Activated CD8-positive, alpha-beta memory T cell treated with anti-CD3 and anti-CD28 coated beads for 1 hour (primary cell): ENCODE results near the gene RBFOX1.

Experiments used
- DNase-seq, 2 donors: peaks; one replicate each; pipeline ENCODE4 v3.0.0-alpha.2; 2020; ENCODE audit warnings: low read depth in 1 of 2; ENCODE audit errors: extremely low read depth in 1 of 2

Gene RBFOX1

DNA sequence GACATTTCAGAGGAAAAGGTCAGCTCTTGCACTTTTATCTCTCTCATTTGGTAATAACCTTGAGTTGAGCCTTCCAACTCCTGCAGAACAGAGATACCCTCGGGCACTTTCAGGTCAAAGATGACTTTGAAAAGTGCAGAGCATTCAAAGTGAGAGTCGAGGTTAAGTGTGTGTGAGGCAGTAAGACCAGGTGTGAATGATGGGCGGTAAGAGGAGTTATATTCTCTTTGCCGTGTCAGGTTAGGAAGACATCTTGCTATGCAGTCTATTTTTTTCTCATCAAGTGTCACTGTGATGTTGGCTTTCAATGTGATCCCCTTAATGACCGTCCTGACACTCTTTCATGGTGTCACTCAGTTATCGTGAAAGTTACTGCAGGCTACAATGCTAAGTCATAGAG lies 248.5 kb downstream of the RBFOX1 start:
- no peak for DNase-seq

DNA sequence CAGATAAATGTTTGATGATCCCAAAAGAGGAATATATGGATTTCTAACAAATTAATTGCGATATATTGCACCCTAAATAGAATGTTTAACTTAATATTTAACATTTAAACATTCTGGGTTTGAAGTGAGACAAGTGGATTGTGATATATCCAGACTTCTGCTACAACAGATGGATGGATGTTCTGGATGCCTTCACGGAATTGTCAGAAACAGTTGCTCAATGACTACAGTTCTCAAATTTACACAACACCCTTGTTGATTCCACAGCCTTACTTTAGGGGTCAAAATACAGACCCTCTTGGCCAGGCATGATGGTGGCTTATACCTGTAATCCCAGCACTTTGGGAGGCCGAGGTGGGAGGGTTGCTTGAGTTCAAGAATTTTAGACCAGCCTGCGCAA lies 250.8 kb downstream of the RBFOX1 start:
- DNase-seq = no peak

DNA sequence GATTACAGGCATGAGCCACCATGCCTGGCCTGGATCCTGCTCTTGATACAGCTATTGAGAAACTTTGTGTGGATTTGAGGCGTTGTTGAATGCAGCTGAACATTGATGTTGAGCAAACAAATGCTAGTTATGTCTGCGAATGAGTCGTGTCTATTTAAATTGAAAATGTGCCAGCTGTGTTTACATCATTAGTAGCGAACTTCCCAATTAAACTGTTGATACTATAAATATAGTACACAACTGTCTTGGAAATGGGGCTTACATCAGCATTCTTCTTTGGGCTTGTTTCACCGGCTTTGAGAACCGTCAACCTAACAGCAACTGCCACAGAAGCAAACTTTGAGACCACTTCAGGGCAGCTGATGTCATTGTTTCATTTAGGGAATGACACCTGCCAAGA lies 251.9 kb downstream of the RBFOX1 start:
- no peak for DNase-seq

DNA sequence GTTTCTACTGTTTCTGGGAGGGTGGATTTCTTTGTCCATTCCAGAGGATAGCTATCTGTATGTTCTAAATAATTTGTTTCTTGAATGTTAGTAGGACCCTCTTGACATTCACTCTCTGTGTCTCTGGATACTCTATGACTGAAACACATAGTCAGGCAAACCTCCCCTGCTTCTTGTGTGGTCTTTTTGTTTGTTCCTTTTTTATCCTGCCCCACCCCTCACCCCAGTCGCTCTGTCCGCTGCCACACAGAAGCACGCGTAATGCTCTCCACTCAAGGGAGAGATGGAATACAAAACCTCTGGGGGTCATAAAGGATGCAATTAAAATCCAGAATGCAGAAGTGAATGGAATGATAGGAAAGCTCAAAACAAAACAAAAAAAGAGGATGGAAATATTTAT lies 253.1 kb downstream of the RBFOX1 start:
- DNase-seq = no peak

DNA sequence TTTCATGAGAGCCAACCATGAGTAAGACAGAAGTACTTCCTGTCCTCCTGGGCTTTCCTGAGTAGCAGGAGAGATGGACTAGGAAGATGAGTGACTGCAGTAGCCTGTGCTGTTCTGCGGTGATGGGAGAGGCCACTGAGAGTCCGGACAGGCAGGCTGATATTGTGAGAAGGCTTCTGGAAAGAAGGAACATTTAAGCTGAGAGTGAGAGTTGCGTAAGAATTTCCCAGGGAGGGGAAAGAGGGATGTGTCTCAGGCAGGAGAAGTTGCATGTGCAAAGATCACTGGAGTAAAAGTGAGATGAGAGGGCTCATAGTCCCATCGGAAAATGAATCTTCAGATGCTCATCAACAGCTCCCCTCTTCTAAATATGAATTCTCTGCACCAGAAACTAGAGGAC lies 258.3 kb downstream of the RBFOX1 start:
- no peak for DNase-seq

DNA sequence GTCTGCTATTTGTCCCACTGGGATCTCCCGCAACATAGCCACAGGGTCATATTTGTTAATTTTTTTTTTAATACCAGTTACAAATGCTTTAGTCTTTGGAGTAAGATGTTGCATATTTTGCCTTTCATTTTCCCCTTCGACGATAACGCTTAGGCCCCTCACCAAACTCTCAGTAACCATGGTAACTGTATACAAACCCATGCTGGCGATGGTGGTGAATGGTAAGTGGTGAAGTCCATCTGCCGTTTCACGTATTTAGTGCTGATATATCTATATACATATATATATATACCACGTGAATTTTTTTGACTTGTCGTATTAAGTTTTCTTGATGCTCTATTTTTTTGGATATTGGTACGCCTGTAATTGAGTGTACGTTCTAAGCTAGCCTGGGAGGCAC lies 263.7 kb downstream of the RBFOX1 start:
- no peak for DNase-seq

DNA sequence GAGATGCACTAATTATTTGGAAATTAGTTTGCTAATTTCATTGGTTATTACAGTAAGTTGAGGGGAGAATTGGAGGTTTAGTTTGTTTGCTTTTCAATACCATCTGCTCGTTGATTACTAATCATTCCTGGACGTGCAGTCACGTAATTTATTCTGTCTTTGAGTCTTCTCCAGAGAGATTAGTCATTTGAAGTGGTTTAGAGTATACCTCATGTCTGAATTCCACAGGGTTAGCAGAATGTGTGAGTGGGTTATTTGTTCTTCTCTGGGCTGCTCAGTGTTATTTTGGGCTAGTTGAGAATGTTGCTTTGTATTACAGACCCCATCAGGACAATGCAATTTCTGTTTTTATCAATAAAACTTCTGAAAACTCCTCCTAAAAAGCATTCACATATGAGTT lies 265.0 kb downstream of the RBFOX1 start:
- no peak for DNase-seq

DNA sequence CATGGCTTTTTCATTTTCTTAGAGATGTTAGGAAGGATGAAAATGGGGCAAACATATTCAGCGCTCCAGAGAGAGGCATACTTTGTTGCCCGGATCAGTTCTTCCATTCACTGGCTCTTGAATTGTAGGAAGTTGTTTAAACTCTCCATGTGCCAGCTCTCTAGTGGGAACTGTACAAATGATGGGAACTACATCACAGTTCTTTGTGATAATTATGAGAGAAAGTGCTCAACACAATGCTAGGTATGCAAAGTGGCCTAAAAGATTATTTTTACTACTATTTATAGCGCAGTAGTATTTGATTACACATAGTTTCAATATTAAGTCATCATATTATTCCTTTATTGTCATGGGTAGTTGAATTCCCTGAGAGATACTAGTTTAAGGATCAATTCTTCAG lies 268.5 kb downstream of the RBFOX1 start:
- no peak for DNase-seq

DNA sequence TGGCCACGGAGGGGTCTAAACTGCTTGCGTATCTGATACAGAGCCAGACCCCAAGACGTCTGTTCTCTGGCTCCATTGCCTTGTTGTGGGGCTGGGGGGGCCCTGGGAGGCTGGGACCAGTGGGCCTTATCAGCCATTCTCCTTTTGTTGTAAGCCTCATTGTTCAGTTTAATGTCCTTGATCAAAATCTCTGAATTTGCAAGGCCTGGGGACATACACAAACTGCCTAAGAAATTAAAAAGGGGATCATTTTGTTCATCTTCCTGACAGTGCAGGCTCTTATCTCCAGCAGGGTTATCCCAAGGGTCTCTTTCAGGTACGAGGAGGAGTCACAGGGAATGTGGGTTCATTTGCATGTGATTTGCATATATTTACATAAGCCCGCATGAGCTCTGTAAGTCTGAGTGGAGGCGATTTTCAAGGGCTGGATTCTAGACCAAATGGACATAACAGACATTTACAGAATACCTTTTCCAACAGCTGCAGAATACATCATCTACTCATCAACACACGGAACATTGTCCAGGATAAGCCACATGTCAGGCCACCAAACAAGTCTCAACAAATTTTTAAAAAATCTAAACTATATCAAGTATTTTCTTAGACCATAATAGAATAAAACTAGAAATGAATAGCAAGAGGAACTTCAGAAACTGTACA lies 269.8 kb downstream of the RBFOX1 start:
- no peak for DNase-seq

DNA sequence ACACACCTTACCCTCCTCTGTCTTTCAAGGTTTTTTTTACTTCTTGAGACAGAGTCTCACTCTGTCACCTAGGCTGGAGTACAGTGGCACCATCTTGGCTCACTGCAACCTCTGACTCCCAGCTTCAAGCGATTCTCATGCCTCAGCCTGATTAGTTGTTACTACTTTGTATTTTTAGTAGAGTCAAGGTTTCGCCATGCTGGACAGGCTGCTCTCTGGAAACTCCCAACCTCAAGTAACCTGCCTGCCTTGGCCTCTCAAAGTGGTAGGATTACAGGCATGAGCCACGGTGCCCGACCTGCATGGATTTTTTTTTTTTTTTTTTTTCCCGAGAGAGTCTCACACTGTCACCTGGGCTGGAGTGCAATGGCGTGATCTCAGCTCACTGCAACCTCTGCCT lies 273.2 kb downstream of the RBFOX1 start:
- no peak for DNase-seq

DNA sequence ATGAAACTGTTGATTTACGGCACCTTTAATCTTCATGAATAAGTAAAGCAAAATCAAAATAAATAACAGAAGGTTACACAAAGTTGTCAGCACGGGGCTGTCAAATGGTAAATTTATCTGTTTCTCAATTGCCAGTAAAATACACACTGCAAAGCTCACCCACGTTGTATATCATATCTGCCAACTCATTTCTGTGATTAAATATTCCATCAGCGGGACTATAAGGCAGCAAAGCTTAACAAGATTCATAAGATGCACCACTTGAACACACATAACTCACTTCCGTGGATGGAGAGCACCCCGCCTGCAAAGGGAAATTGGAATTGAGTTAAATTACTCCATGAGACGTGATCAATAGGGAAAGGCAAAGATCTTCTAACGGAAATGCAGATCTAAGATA lies 280.0 kb downstream of the RBFOX1 start:
- DNase-seq = no peak

DNA sequence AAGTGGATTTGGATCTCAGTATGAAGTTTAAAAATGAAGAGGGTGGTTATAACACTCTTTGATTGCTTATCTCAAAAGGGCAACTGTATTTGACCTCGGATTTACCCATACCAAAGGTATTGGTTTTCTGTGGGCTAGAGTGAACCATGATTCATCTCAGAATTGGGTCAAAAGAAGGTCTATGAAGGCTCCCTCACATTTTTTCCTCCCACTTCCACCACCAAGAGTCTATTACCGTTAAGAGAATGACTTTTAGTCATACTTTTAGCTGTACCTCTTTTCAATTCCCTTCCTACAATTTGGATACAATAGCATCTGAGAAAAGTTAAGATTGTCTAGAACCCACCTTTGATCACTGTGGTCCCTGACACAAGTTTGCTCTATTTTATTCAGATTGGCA lies 280.9 kb downstream of the RBFOX1 start:
- no peak for DNase-seq

DNA sequence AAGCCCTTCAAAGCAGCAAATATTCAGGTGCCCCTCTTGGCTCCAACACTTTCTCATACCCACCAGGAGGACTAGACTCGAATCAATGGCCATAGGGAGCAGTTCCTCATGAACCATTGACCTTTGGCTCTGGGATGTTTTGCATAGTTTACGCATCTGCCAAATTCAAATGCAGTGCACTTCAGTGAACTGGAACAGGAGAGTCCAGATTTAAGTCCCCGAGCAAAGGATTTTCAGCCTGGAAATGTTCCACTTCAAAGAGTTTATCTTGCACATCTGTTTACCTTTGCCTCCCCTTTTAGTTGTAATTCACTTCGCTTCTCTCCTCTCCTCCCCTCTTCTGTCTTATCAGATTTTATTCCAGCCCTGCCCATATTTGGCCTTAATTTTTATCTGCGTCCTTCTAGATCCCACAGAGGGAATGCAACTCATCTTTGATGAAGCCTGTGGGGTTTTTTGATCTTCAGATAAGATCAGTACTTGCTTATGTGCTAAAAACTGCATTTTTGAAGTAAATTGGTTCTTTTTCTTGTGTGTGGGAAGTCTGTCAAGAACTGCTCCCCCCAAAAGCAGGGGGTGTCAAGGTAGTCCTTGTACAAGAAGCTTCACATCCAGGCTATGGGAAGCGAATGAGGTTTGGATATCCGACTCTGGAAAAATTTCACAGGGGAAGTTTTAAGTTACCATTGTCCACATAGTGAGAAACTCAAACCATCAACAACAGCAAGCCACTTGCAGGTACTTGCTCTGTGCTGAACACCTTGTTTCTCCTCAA lies 281.6 kb downstream of the RBFOX1 start:
- DNase-seq = no peak

DNA sequence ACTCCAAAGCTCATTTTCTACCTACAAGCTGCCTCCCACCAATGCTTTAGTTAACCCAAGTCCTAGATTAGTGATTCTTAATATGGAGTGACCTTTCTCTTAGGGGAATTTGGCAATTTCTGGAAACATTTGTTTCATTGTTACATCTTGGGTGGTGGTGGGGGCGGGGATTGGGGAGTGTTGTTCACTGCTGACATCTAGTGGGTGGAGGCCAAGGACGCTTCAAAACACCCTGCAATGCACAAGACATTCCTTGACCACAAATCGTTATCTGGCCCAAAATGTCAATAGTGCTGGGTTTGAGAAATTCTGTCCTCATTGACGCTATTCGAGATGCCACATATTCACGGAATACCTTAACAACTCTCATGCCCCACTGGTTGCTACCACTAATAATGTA lies 282.9 kb downstream of the RBFOX1 start:
- DNase-seq = no peak

DNA sequence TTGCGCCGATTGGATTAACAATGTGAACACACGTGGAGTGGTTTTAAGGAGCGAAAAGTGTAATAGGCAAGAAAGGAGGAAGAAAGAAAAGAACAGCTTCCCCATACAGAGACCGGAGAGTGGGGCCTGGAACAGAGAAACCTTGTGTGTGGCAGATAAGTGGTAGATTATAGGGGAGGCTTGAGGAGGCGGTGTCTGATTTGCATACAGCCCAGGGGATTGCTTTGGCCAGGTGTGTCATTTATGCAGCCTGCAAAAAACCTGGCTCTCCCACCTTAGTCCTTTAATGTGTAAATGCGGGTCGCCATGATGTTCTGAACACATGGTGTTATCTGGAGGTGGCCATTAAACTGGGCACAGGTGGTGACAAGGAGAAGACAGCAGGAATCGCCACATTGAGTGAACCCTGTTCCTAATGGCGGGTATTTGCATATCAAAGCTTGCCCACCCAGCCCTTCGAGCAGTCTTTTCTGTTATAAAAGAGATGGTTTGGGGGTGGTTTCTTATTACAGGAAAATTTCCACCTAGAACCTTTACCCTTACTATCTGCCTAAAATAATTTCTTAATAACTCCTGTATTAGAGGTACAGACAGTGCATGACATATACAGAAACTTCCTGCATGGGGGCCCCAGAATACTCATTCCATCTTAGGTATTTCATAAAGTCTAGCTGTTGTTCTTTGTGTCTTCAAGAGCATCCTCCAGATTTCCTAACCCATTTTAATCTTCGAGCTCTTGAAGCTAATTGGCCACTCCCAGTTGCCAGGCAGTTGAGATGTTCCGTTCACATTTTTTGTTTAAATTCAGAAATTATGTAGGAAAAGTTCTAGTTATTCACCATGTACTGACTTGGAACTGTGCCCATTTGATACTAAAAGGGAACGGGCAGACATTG lies 292.5 kb downstream of the RBFOX1 start:
- no peak for DNase-seq

DNA sequence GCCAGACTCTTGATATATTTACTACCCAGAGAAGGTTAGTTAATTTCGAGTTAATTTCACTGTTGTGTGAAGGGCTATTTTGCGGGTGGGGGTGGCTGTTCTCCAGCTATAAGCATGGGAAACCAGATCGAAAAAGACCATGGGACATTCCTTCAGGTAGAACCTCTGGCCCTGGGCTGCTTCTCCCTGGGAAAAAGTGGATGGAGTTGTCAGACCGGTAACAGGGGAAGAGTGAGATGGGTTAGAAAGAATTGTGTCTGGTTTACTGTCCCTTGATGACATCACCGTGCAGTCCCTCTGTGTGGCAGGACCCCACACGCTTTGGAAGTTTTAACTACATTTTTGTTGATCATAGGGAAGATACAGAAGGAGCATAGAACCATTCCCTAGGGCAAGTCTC lies 296.3 kb downstream of the RBFOX1 start:
- no peak for DNase-seq

DNA sequence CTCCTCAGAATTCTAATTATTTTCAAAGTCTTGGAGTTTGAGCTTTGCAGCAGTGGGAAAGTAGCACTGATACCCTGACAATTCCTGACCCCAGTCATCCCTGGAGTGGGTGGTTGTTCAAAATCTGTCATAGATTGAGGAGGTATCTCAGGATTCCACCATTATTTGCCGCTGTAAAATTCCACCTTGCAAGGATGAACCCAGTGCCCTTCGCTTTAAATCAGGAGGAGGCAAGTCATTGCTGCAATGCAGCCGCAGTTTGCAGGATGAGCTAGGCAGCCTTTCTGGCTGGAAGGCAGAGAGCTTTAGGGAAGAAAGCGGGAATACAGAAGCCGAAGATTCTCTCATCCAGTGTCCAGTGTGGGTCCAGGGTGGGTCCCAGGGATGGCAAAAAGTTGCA lies 296.9 kb downstream of the RBFOX1 start:
- no peak for DNase-seq

DNA sequence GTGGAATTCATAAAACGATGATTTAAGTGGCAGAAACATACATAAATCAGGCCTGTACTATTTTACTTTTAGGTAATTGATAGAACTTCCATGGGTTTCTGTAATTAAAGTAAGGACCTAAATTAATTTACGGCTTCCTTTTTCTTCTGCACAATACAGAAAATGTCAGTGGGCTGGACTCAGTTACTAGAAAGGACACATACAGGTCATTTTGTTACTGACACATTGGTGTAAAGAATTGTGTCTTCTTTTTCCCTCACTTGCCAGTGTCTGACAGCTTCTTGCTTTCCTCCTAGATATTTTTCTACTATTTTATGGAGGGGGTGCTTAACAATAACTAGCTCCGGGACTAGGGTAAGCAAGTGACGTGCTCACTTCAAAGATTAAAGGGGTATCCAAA lies 304.8 kb downstream of the RBFOX1 start:
- no peak for DNase-seq

DNA sequence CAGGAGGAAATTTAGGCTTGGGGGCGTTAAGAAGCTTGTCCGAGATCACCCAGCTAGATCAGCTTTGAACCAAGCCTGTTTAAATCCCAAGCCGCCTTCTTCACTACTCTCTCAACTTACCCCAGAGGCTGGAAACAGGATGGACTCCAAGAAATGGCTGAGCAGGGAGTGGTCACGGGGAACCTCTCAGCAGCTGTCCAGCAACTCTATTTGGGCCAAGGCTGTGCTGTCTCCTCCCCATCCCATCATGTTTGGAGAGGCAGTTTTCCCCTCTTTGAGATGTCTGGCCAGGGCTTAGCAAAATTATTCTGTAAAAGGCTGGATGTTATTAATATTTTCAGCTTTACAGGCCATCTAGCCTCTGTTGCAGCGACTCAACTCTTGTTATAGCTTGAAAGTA lies 305.7 kb downstream of the RBFOX1 start:
- DNase-seq = no peak

DNA sequence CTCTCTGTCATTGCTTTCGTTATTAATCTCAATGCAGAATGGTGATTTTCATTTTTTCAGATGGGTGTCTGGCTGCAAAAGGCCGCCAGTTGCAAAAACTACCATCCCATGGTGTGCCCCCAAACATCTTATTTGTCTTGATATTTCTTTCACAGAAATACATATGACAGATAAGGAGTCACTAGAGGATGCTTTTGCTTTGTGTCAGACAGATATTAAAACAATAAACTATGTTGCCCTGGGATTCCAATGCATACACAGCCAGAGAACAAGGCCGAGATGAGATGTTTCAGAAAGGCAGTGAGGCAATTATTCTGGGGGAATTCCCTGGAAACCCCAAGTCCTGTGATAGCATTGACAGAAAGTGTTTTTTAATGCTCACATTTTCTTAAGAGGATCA lies 307.7 kb downstream of the RBFOX1 start:
- DNase-seq = no peak

DNA sequence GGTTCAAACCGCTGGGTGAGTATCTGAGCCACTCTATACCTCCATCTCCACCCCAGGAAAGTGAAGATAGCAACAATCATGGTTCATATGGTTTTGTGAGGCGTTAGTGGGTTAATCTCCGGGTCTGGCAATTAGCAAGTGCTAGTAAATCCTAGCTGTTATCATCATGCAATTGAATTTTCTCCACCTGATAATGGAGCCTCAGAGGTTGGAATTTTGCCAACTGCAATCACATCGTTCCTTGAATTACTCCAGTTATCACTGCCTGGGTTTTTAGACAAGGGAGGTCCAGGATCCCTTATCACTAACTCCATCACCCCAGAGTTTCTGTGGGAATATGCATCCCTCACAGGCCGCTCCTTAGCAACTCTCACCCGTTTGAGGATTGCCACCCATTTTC lies 311.5 kb downstream of the RBFOX1 start:
- DNase-seq = no peak

DNA sequence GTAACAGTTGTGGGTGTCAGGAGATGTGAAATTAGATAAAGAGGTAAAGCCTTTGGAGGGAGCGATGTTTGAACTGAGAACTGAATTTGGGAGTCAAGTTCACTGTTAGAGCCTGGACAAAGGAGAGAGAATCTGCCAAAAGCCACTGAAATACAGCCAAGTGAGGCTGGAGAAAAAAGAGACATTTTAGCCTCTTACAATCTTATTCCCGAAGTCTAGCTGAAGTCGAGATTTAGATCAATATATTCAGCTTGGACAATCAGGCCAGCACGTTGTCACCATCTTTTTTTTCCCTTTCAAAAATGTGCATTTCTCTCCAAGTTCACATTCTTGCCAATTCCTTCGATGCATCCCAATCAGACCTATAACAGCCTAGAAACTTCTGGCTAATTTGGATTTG lies 312.2 kb downstream of the RBFOX1 start:
- DNase-seq = no peak
